Stimulated activated CD4-positive, alpha-beta T cell treated with anti-CD3 and anti-CD28 coated beads, Interleukin-4, amount 100 ng/mL, for 24 hours (primary cell): ENCODE data around the gene PDCD4.
"Not testable (repeated sequence)": the region's sequence is repeated elsewhere in the genome, so short reads cannot be mapped to it uniquely, and the experiment has no call there.

Experiments used
- DNase-seq: peaks from one replicate; pipeline ENCODE4 v3.0.0-alpha.2; 2020

Gene PDCD4

GRCh38 chr10:110862961-110863360, 8.8 kb upstream of the PDCD4 start:
- no peak for DNase-seq

GRCh38 chr10:110863361-110863760, 8.4 kb upstream of the PDCD4 start:
- no peak for DNase-seq

GRCh38 chr10:110863956-110864355, 7.8 kb upstream of the PDCD4 start:
- no peak for DNase-seq

GRCh38 chr10:110864662-110865140, 7.0 kb upstream of the PDCD4 start:
- DNase-seq = peak; percentile 61

GRCh38 chr10:110865186-110865808, 6.4 kb upstream of the PDCD4 start:
- DNase-seq = no peak

- no peak for DNase-seq
Measured at GRCh38 chr10:110865809-110866482, 5.8 kb upstream of the PDCD4 start.

- DNase-seq = not testable (repeated sequence)
Measured at GRCh38 chr10:110867011-110867806, 4.5 kb upstream of the PDCD4 start.

GRCh38 chr10:110867807-110868465, 3.8 kb upstream of the PDCD4 start:
- no peak for DNase-seq

- DNase-seq = no peak
Measured at GRCh38 chr10:110868981-110869380, 2.7 kb upstream of the PDCD4 start.

GRCh38 chr10:110870823-110871297, 868 bp upstream of the PDCD4 start:
- DNase-seq = no peak

- peak; percentile 83 for DNase-seq
Measured at GRCh38 chr10:110872145-110872983, 636 bp downstream of the PDCD4 start.

GRCh38 chr10:110872984-110873923, 1.5 kb downstream of the PDCD4 start:
- no peak for DNase-seq

- DNase-seq = no peak
Measured at GRCh38 chr10:110873951-110874350, 2.2 kb downstream of the PDCD4 start.

- DNase-seq = no peak
Measured at GRCh38 chr10:110876000-110876399, 4.3 kb downstream of the PDCD4 start.

- no peak for DNase-seq
Measured at GRCh38 chr10:110876788-110877187, 5.1 kb downstream of the PDCD4 start.

GRCh38 chr10:110880012-110880411, 8.3 kb downstream of the PDCD4 start:
- no peak for DNase-seq

- DNase-seq = no peak
Measured at GRCh38 chr10:110881247-110881646, 9.5 kb downstream of the PDCD4 start.

GRCh38 chr10:110881905-110882304, 10.2 kb downstream of the PDCD4 start:
- DNase-seq = no peak

GRCh38 chr10:110883924-110884323, 12.2 kb downstream of the PDCD4 start:
- no peak for DNase-seq

GRCh38 chr10:110885932-110886674, 14.4 kb downstream of the PDCD4 start:
- no peak for DNase-seq
